ENCODE measurements around the gene SNRNP35.
"Not testable (repeated sequence)": the region's sequence is repeated elsewhere in the genome, so short reads cannot be mapped to it uniquely, and the experiment has no call there.

DNA sequence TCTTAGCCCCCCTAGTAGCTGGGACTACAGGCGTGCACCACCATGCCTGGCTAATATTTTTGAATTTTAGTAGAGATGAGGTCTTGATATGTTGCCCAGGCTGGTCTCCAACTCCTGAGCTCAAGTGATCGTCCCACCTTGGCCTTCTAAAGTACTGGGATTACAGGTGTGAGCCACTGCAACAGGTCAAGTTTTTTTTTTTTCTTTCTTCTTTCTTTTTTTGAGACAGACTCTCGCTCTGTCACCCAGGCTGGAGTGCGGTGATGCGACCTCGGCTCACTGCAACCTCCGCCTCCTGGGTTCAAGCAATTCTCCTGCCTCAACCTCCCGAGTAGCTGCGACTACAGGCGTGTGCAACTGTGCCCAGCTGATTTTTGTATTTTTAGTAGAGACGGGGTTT, 5.2 kb downstream of the SNRNP35 start:
- not testable (repeated sequence) for TF ChIP-seq POLR2A (IDR thresholded peaks at IDR 0.05; ENCODE audit: extremely low read depth, insufficient read length); MYC (IDR thresholded peaks at IDR 0.05; ENCODE audit: low read depth, low read length); CTCF (IDR thresholded peaks at IDR 0.05; ENCODE audit: low read depth, low read length)
- TF ChIP-seq, protein P1, sequence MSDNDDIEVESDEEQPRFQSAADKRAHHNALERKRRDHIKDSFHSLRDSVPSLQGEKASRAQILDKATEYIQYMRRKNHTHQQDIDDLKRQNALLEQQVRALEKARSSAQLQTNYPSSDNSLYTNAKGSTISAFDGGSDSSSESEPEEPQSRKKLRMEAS (IDR thresholded peaks at IDR 0.05; ENCODE audit: low read depth, low read length), result not testable (repeated sequence)
